DMS79 treated with DMSO at 0.1 percent for 48 hours (cell line): ENCODE measurements around the gene SLC47A2.
A peak's percentile ranks its signal among the peaks of the same experiment; 100 is the strongest.
"Not testable (repeated sequence)": the region's sequence is repeated elsewhere in the genome, so short reads cannot be mapped to it uniquely, and the experiment has no call there.

ENCODE experiments used
- DNase-seq: peaks from one replicate; lab custom pipeline; 2025; lab: John Stamatoyannopoulos, UW

Gene SLC47A2

GRCh38 chr17:19716108-19717030 is at the start of gene SLC47A2:
Gene SLC47A2, minus strand, starts transcription at chr17:19716584. Its CDS starts 29 bp downstream, at chr17:19716555.
- DNase-seq, result no peak

GRCh38 chr17:19766016-19766415 is 49.6 kb upstream of the SLC47A2 start:
- DNase-seq, result no peak

GRCh38 chr17:19763991-19764390 is 47.6 kb upstream of the SLC47A2 start:
- DNase-seq, result not testable (repeated sequence)

DNA sequence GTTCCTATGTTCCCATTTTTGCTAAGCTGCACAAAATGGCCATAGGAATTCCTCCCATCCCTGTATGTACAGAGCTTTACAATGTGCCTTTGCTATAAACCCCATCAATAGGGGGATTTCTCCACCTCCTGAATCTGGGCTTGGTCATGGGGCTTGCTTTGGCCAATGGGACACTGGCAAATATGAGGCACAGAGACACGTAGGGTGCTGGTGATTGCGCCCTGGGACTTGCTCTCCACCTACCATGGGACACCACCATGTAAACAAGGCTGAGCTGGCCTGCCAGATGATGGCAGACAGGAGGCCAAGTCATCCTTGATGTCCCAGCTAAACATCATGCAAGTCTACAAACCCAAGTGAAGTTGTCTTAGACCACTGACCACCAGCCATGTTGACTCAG is 47.0 kb upstream of the SLC47A2 start:
- no peak for DNase-seq

DNA sequence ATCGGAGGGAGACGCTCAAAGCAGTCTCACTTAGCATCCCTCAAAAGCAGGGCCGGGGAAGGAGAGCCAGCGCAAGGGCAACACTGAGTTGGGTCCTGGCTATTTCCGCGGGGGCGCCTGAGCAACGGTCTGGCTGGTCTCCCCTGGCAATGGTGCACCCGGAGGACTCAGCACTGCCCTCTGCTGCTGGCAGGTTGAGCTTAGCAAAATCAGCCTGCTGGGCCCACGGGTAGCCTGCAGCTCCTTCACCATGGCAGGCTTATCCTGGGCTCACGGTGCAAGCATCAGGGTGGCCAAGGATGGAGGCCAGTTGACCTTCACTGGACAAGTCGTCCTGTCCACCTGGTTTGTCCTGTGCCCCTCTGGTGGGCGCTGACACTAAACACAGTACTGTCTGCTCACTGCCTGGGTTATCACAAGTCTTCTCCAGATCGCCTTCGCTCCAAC is 46.2 kb upstream of the SLC47A2 start:
- DNase-seq, result no peak

GRCh38 chr17:19760746-19761145 is 44.4 kb upstream of the SLC47A2 start:
- DNase-seq, result no peak

- DNase-seq, result no peak
Measured at GRCh38 chr17:19759568-19760549, 43.5 kb upstream of the SLC47A2 start.

- DNase-seq, result no peak
Measured at GRCh38 chr17:19757536-19758180, 41.3 kb upstream of the SLC47A2 start.

GRCh38 chr17:19756546-19756945 is 40.2 kb upstream of the SLC47A2 start:
- DNase-seq, result no peak

DNA sequence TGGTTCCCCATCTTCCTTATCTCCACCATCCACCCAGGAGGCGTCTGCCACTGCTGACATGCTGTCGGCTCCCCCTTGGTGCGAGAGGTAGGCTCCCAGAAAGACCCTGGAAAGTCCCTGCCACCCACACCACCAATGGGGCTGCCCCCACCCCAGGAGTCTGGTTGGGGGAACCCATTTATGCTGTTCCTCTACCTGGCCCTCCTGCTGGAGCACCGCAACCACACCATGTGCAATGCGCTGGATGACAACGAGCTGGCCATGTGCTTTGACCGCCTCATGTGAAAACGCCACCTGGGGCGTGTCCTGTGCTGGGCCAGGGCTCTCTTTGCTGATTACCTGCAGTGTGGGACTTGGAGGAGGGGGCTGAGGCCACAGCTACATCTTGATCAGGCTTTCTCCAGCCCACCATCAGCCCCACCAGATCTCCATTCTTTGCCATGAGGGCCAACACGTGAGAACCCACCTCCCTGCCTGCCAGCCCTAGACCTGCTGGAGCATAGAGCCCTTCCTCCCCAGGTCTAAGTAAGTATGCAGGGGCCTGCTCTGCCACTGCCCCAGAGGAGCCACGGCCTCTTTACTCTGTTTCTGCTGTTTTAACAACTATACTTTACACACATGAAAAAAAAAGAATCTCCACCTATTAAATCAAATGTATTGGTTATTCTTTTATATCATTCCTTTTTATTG is 39.6 kb upstream of the SLC47A2 start:
- no peak for DNase-seq

- DNase-seq, result no peak
Measured at GRCh38 chr17:19755392-19755791, 39.0 kb upstream of the SLC47A2 start.

- peak; percentile 54 for DNase-seq
Measured at GRCh38 chr17:19753661-19754463, 37.5 kb upstream of the SLC47A2 start.

DNA sequence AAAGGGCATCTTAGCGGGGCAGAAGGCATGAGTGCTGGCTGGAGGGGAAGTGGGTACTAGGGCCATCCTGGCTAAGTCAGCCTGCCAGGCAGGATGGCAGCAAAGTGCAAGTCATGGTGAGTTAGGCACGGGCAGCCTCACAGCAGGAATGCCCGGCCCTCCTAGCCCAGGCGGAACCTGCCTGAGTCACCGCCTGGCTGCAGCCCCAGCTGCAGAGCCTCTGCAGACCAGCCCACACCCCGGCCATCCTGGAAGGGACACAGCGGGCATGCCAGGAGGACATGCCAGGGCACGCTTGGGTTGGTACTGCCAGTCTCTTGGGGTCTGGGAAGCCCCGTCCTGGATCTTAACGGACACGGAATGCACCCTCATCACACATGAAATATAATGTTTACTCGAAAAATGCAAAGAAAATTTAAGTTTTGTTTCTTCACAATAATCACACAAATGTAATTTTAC is 36.7 kb upstream of the SLC47A2 start:
- DNase-seq, result peak; percentile 53

GRCh38 chr17:19752216-19753050 is 36.0 kb upstream of the SLC47A2 start:
- DNase-seq, result no peak

- DNase-seq, result no peak
Measured at GRCh38 chr17:19750835-19751234, 34.5 kb upstream of the SLC47A2 start.

DNA sequence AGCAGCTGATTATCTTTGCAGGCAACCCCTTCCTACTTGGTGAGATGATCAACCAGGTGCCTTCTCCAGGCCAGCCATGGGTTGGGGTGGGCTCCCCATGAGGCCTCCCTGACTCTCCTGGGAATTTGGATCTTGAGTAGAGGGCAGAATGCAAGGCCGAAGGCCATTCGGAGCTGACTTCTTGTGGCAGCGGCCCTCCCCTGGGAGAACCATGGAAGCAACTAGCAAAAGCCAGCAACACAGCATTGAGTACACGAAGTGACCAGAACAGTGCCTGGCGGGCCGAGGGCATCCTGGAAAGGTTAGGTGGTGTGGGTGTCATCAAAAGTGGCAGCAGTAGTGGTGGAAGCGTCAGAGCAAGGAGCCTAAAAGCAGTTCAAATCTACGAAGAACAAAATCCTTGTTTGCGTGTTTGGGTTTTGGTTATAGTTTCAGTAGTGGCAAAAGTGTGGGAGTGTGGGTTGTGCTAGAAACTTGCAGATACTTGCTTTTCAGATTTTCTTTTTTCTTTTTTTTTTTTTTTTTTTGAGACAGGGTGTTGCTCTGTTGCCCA is 33.7 kb upstream of the SLC47A2 start:
- no peak for DNase-seq

- no peak for DNase-seq
Measured at GRCh38 chr17:19748807-19749193, 32.4 kb upstream of the SLC47A2 start.

DNA sequence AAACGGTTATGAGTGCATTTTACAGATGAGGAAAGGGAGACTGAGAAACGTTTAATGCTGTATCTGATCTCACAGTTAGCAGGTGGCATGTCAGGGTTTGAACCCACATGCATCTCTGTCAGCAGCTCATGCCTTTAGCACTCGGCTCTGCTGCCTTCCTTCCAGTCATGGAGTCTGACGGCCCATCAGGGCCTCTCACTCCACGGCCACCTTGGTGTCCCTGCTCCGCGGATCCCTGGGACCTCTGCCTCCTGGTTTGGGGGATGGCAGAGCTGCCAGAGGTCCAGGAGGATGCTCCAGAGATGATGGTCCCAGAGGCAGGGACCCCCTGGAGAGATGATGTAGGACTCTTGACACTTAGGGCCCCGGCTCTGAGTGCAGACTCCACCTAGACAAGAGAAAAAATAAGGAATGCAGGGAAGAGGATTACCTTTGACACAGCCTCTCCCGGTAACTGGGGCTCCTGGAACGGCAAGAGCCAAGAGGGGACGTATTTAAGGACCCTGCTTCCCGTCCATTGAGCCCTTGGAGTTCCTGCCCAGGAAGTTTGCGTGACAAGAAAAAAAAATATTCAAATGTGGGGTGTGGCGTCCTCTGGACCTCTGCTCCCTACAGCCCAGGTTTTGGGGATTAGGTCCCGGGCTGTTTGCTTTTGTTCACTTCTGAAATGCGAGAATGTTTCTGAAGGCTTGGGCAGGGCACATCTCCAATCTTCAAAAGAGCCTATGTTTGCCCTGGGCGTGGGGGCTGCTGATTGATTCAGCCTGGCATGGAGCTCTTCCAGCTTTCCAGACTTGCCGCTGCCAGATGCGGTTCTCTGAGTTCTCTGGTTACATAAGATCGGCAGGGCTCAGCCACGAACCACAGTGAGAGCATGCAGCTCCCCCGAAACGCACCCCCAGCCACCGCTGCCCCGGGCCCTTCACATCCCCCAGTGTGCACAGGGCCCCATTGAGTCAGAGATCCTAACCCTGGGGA is 31.7 kb upstream of the SLC47A2 start, which contains the start of gene ALDH3A1:
TSS of gene ALDH3A1 (minus strand) at position 470 of the 978 bp plus-strand sequence. CDS start 3,169 bp downstream, outside the sequence.
- no peak for DNase-seq
